IgD-negative memory B cell (primary cell): ENCODE results near the gene KCNQ1. TPM values are rescaled to one million over a fixed set of nuclear protein-coding genes. Genes with fewer than 3 reads are reported as not detected.

Experiments used
- H3K27ac Mint-ChIP-seq, 3 donors: one replicate each; pipeline ENCODE4 v1.8.0; 2020 to 2022; ENCODE audit warnings: mild to moderate bottlenecking in 3 of 3, mixed read lengths in 3 of 3, moderate library complexity in 1 of 3
- H3K27me3 Mint-ChIP-seq: one replicate; pipeline ENCODE4 v1.8.0; 2021; ENCODE audit warnings: mixed read lengths
- H3K36me3 Mint-ChIP-seq: one replicate; pipeline ENCODE4 v1.8.0; 2020; ENCODE audit warnings: mild to moderate bottlenecking, mixed read lengths
- H3K4me1 Mint-ChIP-seq, 3 donors: one replicate each; pipeline ENCODE4 v1.8.0; 2020 to 2022; ENCODE audit warnings: mixed read lengths in 3 of 3, mild to moderate bottlenecking in 1 of 3
- H3K4me3 Mint-ChIP-seq, 4 donors: one replicate each; pipeline ENCODE4 v1.8.0; 2020 to 2022; ENCODE audit warnings: mild to moderate bottlenecking in 4 of 4, mixed read lengths in 4 of 4, moderate library complexity in 3 of 4
- H3K9me3 Mint-ChIP-seq, 3 donors: one replicate each; pipeline ENCODE4 v1.8.0; 2020 to 2021; ENCODE audit warnings: mixed read lengths in 3 of 3, mild to moderate bottlenecking in 1 of 3
- polyA plus RNA-seq: library from polyadenylated mRNA; unstranded; fragments of 300-500 nt; fragmentation: Illumina TruSeq; gene quantifications from one replicate; pipeline ENCODE4 v1.2.3, GENCODE V29; 2021

KCNQ1 gene
- polyA plus RNA-seq, 1 donor from 2014 or later = 20.5 TPM

- Mint-ChIP-seq H3K9me3 (peaks cover 0 to 2% (median 0%) of the 10 kb centered on the region in 3 donors), H3K27me3 (no peaks in the 10 kb centered on the region), H3K4me3 (peak overlapping the region in 3 of 4 donors; percentile 44 to 82 (median 55)), H3K27ac (peak overlapping the region in 2 of 3 donors; percentile 3 to 70), H3K36me3 (peaks cover 5% of the 10 kb centered on the region), H3K4me1 (peaks cover 7 to 13% (median 9%) of the 10 kb centered on the region in 3 donors)
Measured at GRCh38 chr11:2701898-2702434, 257.2 kb downstream of the KCNQ1 start.

- Mint-ChIP-seq H3K27me3 (no peaks in the 10 kb centered on the region), H3K4me3 (peak overlapping the region in 2 of 4 donors; percentile 51 to 72), H3K4me1 (peaks cover 5 to 9% (median 7%) of the 10 kb centered on the region in 3 donors), H3K9me3 (peaks cover 0 to 2% (median 0%) of the 10 kb centered on the region in 3 donors), H3K36me3 (peaks cover 7% of the 10 kb centered on the region), H3K27ac (peak overlapping the region in 1 of 3 donors; percentile 3)
Measured at GRCh38 chr11:2702771-2703362, 258.1 kb downstream of the KCNQ1 start.

- Mint-ChIP-seq H3K36me3 (peaks cover 7% of the 10 kb centered on the region), H3K27me3 (no peaks in the 10 kb centered on the region), H3K9me3 (peaks cover 0 to 2% (median 0%) of the 10 kb centered on the region in 3 donors), H3K4me3 (peak overlapping the region in 2 of 4 donors; percentile 51 to 72), H3K4me1 (peaks cover 5 to 9% (median 7%) of the 10 kb centered on the region in 3 donors), H3K27ac (no peak overlapping the region)
Measured at GRCh38 chr11:2703363-2704141, 258.7 kb downstream of the KCNQ1 start.

GRCh38 chr11:2704356-2704755, 259.5 kb downstream of the KCNQ1 start:
- peaks cover 7% of the 10 kb centered on the region for H3K36me3 Mint-ChIP-seq
- peak overlapping the region in 2 of 4 donors; percentile 16 to 29 for H3K4me3 Mint-ChIP-seq
- peaks cover 0 to 2% (median 0%) of the 10 kb centered on the region in 3 donors for H3K9me3 Mint-ChIP-seq
- H3K27ac Mint-ChIP-seq = peak overlapping the region in 1 of 3 donors; percentile 76
- H3K4me1 Mint-ChIP-seq = peaks cover 3 to 9% (median 5%) of the 10 kb centered on the region in 3 donors
- H3K27me3 Mint-ChIP-seq = no peaks in the 10 kb centered on the region

GRCh38 chr11:2704896-2705606, 260.2 kb downstream of the KCNQ1 start:
- Mint-ChIP-seq H3K9me3 (peaks cover 0 to 6% (median 2%) of the 10 kb centered on the region in 3 donors), H3K27ac (peak overlapping the region in 1 of 3 donors; percentile 58), H3K4me1 (peaks cover 3 to 9% (median 5%) of the 10 kb centered on the region in 3 donors), H3K4me3 (no peak overlapping the region), H3K36me3 (peaks cover 11% of the 10 kb centered on the region), H3K27me3 (no peaks in the 10 kb centered on the region)

- Mint-ChIP-seq H3K27me3 (no peaks in the 10 kb centered on the region), H3K4me3 (no peak overlapping the region), H3K36me3 (peaks cover 18% of the 10 kb centered on the region), H3K4me1 (peaks cover 0 to 9% (median 5%) of the 10 kb centered on the region in 3 donors), H3K9me3 (peaks cover 0 to 11% (median 3%) of the 10 kb centered on the region in 3 donors), H3K27ac (no peak overlapping the region)
Measured at GRCh38 chr11:2706321-2706720, 261.5 kb downstream of the KCNQ1 start.

GRCh38 chr11:2707736-2708135, 262.9 kb downstream of the KCNQ1 start:
- peaks cover 0 to 11% (median 3%) of the 10 kb centered on the region in 3 donors for H3K9me3 Mint-ChIP-seq
- H3K4me1 Mint-ChIP-seq = peaks cover 0 to 8% (median 0%) of the 10 kb centered on the region in 3 donors
- no peak overlapping the region for H3K4me3 Mint-ChIP-seq
- no peak overlapping the region for H3K27ac Mint-ChIP-seq
- no peaks in the 10 kb centered on the region for H3K27me3 Mint-ChIP-seq
- H3K36me3 Mint-ChIP-seq = peaks cover 18% of the 10 kb centered on the region

GRCh38 chr11:2708151-2708581, 263.4 kb downstream of the KCNQ1 start:
- H3K4me1 Mint-ChIP-seq = peaks cover 0 to 7% (median 0%) of the 10 kb centered on the region in 3 donors

GRCh38 chr11:2708757-2709281, 264.0 kb downstream of the KCNQ1 start:
- no peak overlapping the region for H3K27ac Mint-ChIP-seq
- no peaks in the 10 kb centered on the region for H3K27me3 Mint-ChIP-seq
- H3K4me3 Mint-ChIP-seq = no peak overlapping the region
- peaks cover 18% of the 10 kb centered on the region for H3K36me3 Mint-ChIP-seq
- H3K4me1 Mint-ChIP-seq = peaks cover 0 to 7% (median 0%) of the 10 kb centered on the region in 3 donors
- peaks cover 0 to 11% (median 3%) of the 10 kb centered on the region in 3 donors for H3K9me3 Mint-ChIP-seq

More at GRCh38 chr11:2708151-2708581, 263.4 kb downstream of the KCNQ1 start:
- Mint-ChIP-seq H3K9me3 (peaks cover 0 to 11% (median 3%) of the 10 kb centered on the region in 3 donors), H3K27ac (no peak overlapping the region), H3K4me3 (no peak overlapping the region), H3K27me3 (no peaks in the 10 kb centered on the region), H3K36me3 (peaks cover 18% of the 10 kb centered on the region)

- H3K4me1 Mint-ChIP-seq = peaks cover 0 to 3% (median 0%) of the 10 kb centered on the region in 3 donors
- peaks cover 0 to 11% (median 3%) of the 10 kb centered on the region in 3 donors for H3K9me3 Mint-ChIP-seq
- no peaks in the 10 kb centered on the region for H3K27me3 Mint-ChIP-seq
- no peak overlapping the region for H3K4me3 Mint-ChIP-seq
- H3K36me3 Mint-ChIP-seq = peaks cover 18% of the 10 kb centered on the region
- no peak overlapping the region for H3K27ac Mint-ChIP-seq
Measured at GRCh38 chr11:2709429-2709828, 264.6 kb downstream of the KCNQ1 start.

- Mint-ChIP-seq H3K36me3 (peaks cover 16% of the 10 kb centered on the region), H3K9me3 (peaks cover 0 to 11% (median 1%) of the 10 kb centered on the region in 3 donors), H3K4me1 (peaks cover 0 to 1% (median 0%) of the 10 kb centered on the region in 3 donors), H3K27ac (no peak overlapping the region), H3K27me3 (no peaks in the 10 kb centered on the region), H3K4me3 (no peak overlapping the region)
Measured at GRCh38 chr11:2711161-2711560, 266.4 kb downstream of the KCNQ1 start.

- H3K27ac Mint-ChIP-seq = peak overlapping the region in 1 of 3 donors; percentile 46
- H3K9me3 Mint-ChIP-seq = peaks cover 0 to 11% (median 1%) of the 10 kb centered on the region in 3 donors
- peak overlapping the region in 1 of 4 donors; percentile 9 for H3K4me3 Mint-ChIP-seq
- H3K36me3 Mint-ChIP-seq = peaks cover 13% of the 10 kb centered on the region
- H3K27me3 Mint-ChIP-seq = no peaks in the 10 kb centered on the region
- peaks cover 0 to 1% (median 0%) of the 10 kb centered on the region in 3 donors for H3K4me1 Mint-ChIP-seq
Measured at GRCh38 chr11:2713094-2713493, 268.3 kb downstream of the KCNQ1 start.

- H3K36me3 Mint-ChIP-seq = peaks cover 13% of the 10 kb centered on the region
- peak overlapping the region in 2 of 3 donors; percentile 35 to 80 for H3K27ac Mint-ChIP-seq
- peaks cover 0 to 11% (median 1%) of the 10 kb centered on the region in 3 donors for H3K9me3 Mint-ChIP-seq
- peaks cover 0 to 1% (median 0%) of the 10 kb centered on the region in 3 donors for H3K4me1 Mint-ChIP-seq
- no peaks in the 10 kb centered on the region for H3K27me3 Mint-ChIP-seq
- no peak overlapping the region for H3K4me3 Mint-ChIP-seq
Measured at GRCh38 chr11:2713661-2714462, 269.1 kb downstream of the KCNQ1 start.
